ENCODE data around the gene ZNF141.

- TF ChIP-seq, protein P1, sequence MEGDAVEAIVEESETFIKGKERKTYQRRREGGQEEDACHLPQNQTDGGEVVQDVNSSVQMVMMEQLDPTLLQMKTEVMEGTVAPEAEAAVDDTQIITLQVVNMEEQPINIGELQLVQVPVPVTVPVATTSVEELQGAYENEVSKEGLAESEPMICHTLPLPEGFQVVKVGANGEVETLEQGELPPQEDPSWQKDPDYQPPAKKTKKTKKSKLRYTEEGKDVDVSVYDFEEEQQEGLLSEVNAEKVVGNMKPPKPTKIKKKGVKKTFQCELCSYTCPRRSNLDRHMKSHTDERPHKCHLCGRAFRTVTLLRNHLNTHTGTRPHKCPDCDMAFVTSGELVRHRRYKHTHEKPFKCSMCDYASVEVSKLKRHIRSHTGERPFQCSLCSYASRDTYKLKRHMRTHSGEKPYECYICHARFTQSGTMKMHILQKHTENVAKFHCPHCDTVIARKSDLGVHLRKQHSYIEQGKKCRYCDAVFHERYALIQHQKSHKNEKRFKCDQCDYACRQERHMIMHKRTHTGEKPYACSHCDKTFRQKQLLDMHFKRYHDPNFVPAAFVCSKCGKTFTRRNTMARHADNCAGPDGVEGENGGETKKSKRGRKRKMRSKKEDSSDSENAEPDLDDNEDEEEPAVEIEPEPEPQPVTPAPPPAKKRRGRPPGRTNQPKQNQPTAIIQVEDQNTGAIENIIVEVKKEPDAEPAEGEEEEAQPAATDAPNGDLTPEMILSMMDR (IDR thresholded peaks at IDR 0.05; ENCODE audit: insufficient read depth, low read depth, low read length): no peak
- no peak for TF ChIP-seq EZH2 (IDR thresholded peaks at IDR 0.05; ENCODE audit: insufficient read depth, low read length)
Measured at GRCh38 chr4:314296-314903, 23.2 kb upstream of the ZNF141 start.

Data from astrocyte (in vitro differentiated cells and primary cell).